Progenitor cell of endocrine pancreas (in vitro differentiated cells): ENCODE data around the gene NGLY1. TPM values are rescaled to one million over a fixed set of nuclear protein-coding genes. Genes with fewer than 3 reads are reported as not detected.

ENCODE experiments used
- DNase-seq: peaks from one replicate; pipeline ENCODE4 v3.0.0; 2021; ENCODE audit warnings: low spot score; ENCODE audit not compliant: unreplicated experiment
- H3K27ac Mint-ChIP-seq: 2 replicates; pipeline ENCODE4 v1.8.0; 2021; ENCODE audit warnings: mild to moderate bottlenecking, moderate library complexity, mixed read lengths
- H3K27me3 Mint-ChIP-seq: 2 replicates; pipeline ENCODE4 v1.8.0; 2021; ENCODE audit warnings: mixed read lengths
- H3K36me3 Mint-ChIP-seq: 2 replicates; pipeline ENCODE4 v1.8.0; 2022; ENCODE audit warnings: mixed read lengths; ENCODE audit not compliant: insufficient read depth
- H3K4me1 Mint-ChIP-seq: 2 replicates; pipeline ENCODE4 v1.8.0; 2021; ENCODE audit warnings: low read depth, mixed read lengths
- H3K4me3 Mint-ChIP-seq: 2 replicates; pipeline ENCODE4 v1.8.0; 2021; ENCODE audit warnings: low read depth, mild to moderate bottlenecking, moderate library complexity, mixed read lengths
- H3K9me3 Mint-ChIP-seq: 2 replicates; pipeline ENCODE4 v1.8.0; 2021; ENCODE audit warnings: low read depth, mixed read lengths
- CTCF ChIP-seq: fragments of 200-600 bp; sonication (generic); IDR thresholded peaks from one replicate; pipeline ENCODE4 v1.5.0; 2021; ENCODE audit warnings: antibody characterized with exemption, mild to moderate bottlenecking; ENCODE audit not compliant: unreplicated experiment
- total RNA-seq: library from RNA; stranded (reverse); gene quantifications from 2 replicates; pipeline ENCODE4 v1.2.1, GENCODE V29; 2021

NGLY1 gene
- total RNA-seq, 1 donor from 2014 or later = 44.5 TPM

DNA sequence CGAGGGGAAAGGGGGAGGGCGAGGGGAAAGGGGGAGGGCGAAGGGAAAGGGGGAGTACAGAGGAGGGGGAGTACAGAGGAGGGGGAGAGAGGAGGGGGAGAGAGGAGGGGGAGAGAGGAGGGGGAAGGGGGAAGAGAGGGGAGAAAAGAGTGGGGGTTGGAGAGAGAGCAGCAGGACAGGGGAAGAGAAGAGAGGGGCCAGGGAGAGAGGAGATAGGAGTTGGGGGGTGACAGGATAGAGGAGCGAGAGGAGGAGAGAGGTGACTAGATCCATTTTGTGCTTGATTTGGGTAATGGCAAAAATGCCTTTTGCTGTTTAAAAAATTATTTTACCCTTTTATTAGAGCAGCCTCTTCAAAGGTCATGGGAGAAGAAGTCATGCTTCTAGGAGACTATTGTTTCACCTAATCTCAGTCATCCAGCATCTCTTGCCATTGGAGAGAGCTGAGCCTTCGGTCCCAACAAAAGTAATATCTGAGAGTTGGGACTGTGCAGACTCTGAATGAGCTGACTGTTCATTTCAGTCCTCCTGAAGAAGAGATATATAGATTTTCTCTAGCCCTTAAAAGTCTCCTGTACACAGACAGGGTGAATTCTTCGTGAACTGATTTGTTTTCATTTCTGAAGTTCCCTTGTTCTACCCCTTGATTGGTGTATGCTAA is 103.5 kb downstream of the NGLY1 start:
- H3K27me3 Mint-ChIP-seq = no peaks in the 10 kb centered on the region
- H3K4me1 Mint-ChIP-seq = peaks cover 18% of the 10 kb centered on the region
- H3K27ac Mint-ChIP-seq = no peak overlapping the region
- no peak for DNase-seq
- no peak overlapping the region for H3K4me3 Mint-ChIP-seq
- H3K36me3 Mint-ChIP-seq = no peaks in the 10 kb centered on the region
- no peaks in the 10 kb centered on the region for H3K9me3 Mint-ChIP-seq
- no peak for TF ChIP-seq CTCF

DNA sequence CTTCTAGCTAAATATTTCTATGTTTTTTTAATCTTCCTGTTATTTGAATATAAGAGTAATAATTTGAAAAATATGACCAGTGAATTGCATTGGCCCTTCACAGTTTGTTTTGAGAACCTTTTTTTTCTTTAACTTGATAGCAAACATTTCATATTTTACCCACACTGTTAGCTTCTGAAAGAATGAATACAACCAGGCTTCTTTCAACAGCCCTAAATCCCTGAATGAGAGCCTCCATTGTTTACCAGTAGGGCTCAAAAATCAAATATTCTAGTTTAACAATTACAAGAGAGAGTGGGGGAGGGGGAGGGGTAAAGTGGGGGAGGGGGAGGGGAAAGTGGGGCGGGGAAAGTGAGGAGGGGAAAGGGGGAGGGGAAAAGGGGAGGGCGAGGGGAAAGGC is 104.1 kb downstream of the NGLY1 start:
- no peak for TF ChIP-seq CTCF
- no peak for DNase-seq
- Mint-ChIP-seq H3K4me3 (no peak overlapping the region), H3K4me1 (peaks cover 18% of the 10 kb centered on the region), H3K9me3 (no peaks in the 10 kb centered on the region), H3K36me3 (no peaks in the 10 kb centered on the region), H3K27ac (no peak overlapping the region), H3K27me3 (no peaks in the 10 kb centered on the region)

DNA sequence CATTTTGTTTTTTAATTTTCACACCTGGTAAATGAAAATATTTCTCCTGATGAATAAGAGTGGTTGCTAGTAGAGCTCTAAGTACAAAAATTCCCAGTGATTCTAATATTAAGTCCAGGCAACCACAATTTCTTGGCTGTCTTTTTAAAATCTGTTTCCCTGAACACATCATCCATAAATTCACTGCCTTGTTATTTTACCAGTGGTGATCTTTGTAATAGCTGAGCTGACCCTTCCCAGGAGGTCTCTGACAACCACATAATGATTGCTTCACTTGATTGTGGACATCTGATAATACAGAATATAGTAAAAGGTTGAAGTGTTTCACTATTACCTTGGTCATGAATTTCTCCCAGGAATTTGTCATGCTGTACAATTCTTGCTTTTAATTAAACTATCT is 104.7 kb downstream of the NGLY1 start:
- no peak overlapping the region for H3K4me3 Mint-ChIP-seq
- no peak overlapping the region for H3K27ac Mint-ChIP-seq
- H3K36me3 Mint-ChIP-seq = no peaks in the 10 kb centered on the region
- H3K9me3 Mint-ChIP-seq = no peaks in the 10 kb centered on the region
- no peaks in the 10 kb centered on the region for H3K27me3 Mint-ChIP-seq
- DNase-seq = no peak
- peaks cover 18% of the 10 kb centered on the region for H3K4me1 Mint-ChIP-seq
- no peak for TF ChIP-seq CTCF

- no peaks in the 10 kb centered on the region for H3K9me3 Mint-ChIP-seq
- H3K4me3 Mint-ChIP-seq = no peak overlapping the region
- peaks cover 18% of the 10 kb centered on the region for H3K4me1 Mint-ChIP-seq
- no peak for DNase-seq
- no peaks in the 10 kb centered on the region for H3K27me3 Mint-ChIP-seq
- no peak for TF ChIP-seq CTCF
- H3K27ac Mint-ChIP-seq = no peak overlapping the region
- H3K36me3 Mint-ChIP-seq = no peaks in the 10 kb centered on the region
Observed at GRCh38 chr3:25677121-25677520, 106.1 kb downstream of the NGLY1 start.

GRCh38 chr3:25674670-25675069 is 108.6 kb downstream of the NGLY1 start:
- DNase-seq = no peak
- Mint-ChIP-seq H3K4me3 (no peak overlapping the region), H3K27ac (no peak overlapping the region), H3K4me1 (peaks cover 18% of the 10 kb centered on the region), H3K27me3 (no peaks in the 10 kb centered on the region), H3K9me3 (no peaks in the 10 kb centered on the region), H3K36me3 (no peaks in the 10 kb centered on the region)
- TF ChIP-seq CTCF = no peak
